Loucy (cell line): ENCODE measurements around the gene ARCN1.

Experiments used
- H2AFZ ChIP-seq: fragments of 200-600 bp; sonication (generic); 2 replicates; pipeline ENCODE4 v1.6.0; 2016; ENCODE audit warnings: antibody characterized with exemption, mild to moderate bottlenecking, low read length, moderate library complexity
- H3F3A ChIP-seq: fragments of 200-600 bp; 2 replicates; pipeline ENCODE4 v1.6.0; 2016; ENCODE audit warnings: antibody characterized with exemption, low read depth, mild to moderate bottlenecking
- H3K27me3 ChIP-seq: fragments of 200-600 bp; sonication (generic); 2 replicates; pipeline ENCODE4 v1.6.1; 2014; ENCODE audit warnings: low read length, mild to moderate bottlenecking; ENCODE audit not compliant: insufficient read depth, poor library complexity, severe bottlenecking
- H3K36me3 ChIP-seq: fragments of 200-600 bp; sonication (generic); 2 replicates; pipeline ENCODE4 v1.6.1; 2016; ENCODE audit warnings: low read length; ENCODE audit not compliant: insufficient read depth
- H3K4me1 ChIP-seq: fragments of 200-600 bp; sonication (generic); 2 replicates; pipeline ENCODE4 v1.5.1; 2014; ENCODE audit warnings: low read length, mild to moderate bottlenecking; ENCODE audit not compliant: insufficient read depth, poor library complexity, severe bottlenecking
- H3K4me2 ChIP-seq: fragments of 200-600 bp; sonication (generic); 2 replicates; pipeline ENCODE4 v1.6.0; 2014; ENCODE audit warnings: antibody characterized with exemption, low read length, low read depth, mild to moderate bottlenecking; ENCODE audit not compliant: poor library complexity, severe bottlenecking
- H3K4me3 ChIP-seq: fragments of 200-600 bp; sonication (generic); 2 replicates; pipeline ENCODE4 v1.5.1; 2014; ENCODE audit warnings: low read length, mild to moderate bottlenecking, mixed read lengths; ENCODE audit not compliant: poor library complexity, severe bottlenecking
- H3K79me2 ChIP-seq: fragments of 200-600 bp; sonication (generic); 2 replicates; pipeline ENCODE4 v1.6.1; 2014; ENCODE audit warnings: low read length; ENCODE audit not compliant: insufficient read depth
- H3K9ac ChIP-seq: fragments of 200-600 bp; sonication (generic); 2 replicates; pipeline ENCODE4 v1.6.0; 2014; ENCODE audit warnings: mild to moderate bottlenecking, low read depth, low read length, moderate library complexity; ENCODE audit not compliant: poor library complexity, severe bottlenecking
- H3K9me2 ChIP-seq: fragments of 200-600 bp; sonication (generic); replicated peaks from 2 replicates; pipeline ENCODE4 v1.6.1; 2016; ENCODE audit warnings: low read depth, low read length, mixed read lengths
- H3K9me3 ChIP-seq: fragments of 200-600 bp; sonication (generic); 2 replicates; pipeline ENCODE4 v1.6.1; 2014; ENCODE audit warnings: mild to moderate bottlenecking, antibody characterized with exemption, low read length, low read depth; ENCODE audit not compliant: insufficient read depth
- H4K20me1 ChIP-seq: fragments of 200-600 bp; sonication (generic); 2 replicates; pipeline ENCODE4 v1.6.0; 2014; ENCODE audit warnings: antibody characterized with exemption, low read length, mild to moderate bottlenecking; ENCODE audit not compliant: insufficient read depth, poor library complexity, severe bottlenecking
- CTCF ChIP-seq: fragments of 200-600 bp; sonication (generic); conservative IDR thresholded peaks from 2 replicates; pipeline ENCODE4 v1.5.1; 2014; ENCODE audit warnings: mild to moderate bottlenecking, antibody characterized with exemption, low read length
- EZH2phosphoT487 ChIP-seq: fragments of 200-600 bp; IDR thresholded peaks from 2 replicates; pipeline ENCODE4 v1.6.1; 2018; ENCODE audit warnings: antibody characterized with exemption, mild to moderate bottlenecking, moderate library complexity, borderline replicate concordance

Gene ARCN1

GRCh38 chr11:118625976-118626375, 53.8 kb downstream of the ARCN1 start:
- no peak overlapping the region for H3K4me2 ChIP-seq
- H3K79me2 ChIP-seq = no peaks in the 10 kb centered on the region
- H3K27me3 ChIP-seq = no peaks in the 10 kb centered on the region
- H3K4me1 ChIP-seq = peaks cover 28% of the 10 kb centered on the region
- no peaks in the 10 kb centered on the region for H3K36me3 ChIP-seq
- H3K9me3 ChIP-seq = no peaks in the 10 kb centered on the region
- TF ChIP-seq CTCF (no peak), EZH2phosphoT487 (no peak)
- no peak overlapping the region for H3K4me3 ChIP-seq
- no peaks in the 10 kb centered on the region for H4K20me1 ChIP-seq
- H3F3A ChIP-seq = no peaks in the 10 kb centered on the region
- no peaks in the 10 kb centered on the region for H3K9me2 ChIP-seq
- no peak overlapping the region for H2AFZ ChIP-seq
- no peak overlapping the region for H3K9ac ChIP-seq

- H3K79me2 ChIP-seq = no peaks in the 10 kb centered on the region
- H3K36me3 ChIP-seq = no peaks in the 10 kb centered on the region
- no peak overlapping the region for H3K9ac ChIP-seq
- no peaks in the 10 kb centered on the region for H3K9me2 ChIP-seq
- no peak overlapping the region for H2AFZ ChIP-seq
- H3K4me3 ChIP-seq = no peak overlapping the region
- H3F3A ChIP-seq = no peaks in the 10 kb centered on the region
- TF ChIP-seq EZH2phosphoT487 = no peak
- no peaks in the 10 kb centered on the region for H3K27me3 ChIP-seq
- no peaks in the 10 kb centered on the region for H3K9me3 ChIP-seq
- H3K4me2 ChIP-seq = no peak overlapping the region
- H3K4me1 ChIP-seq = peaks cover 18% of the 10 kb centered on the region
- H4K20me1 ChIP-seq = no peaks in the 10 kb centered on the region
Measured at GRCh38 chr11:118627566-118627965, 55.4 kb downstream of the ARCN1 start.

- TF ChIP-seq CTCF (no peak), EZH2phosphoT487 (no peak)
- H3K4me2 ChIP-seq = no peak overlapping the region
- no peak overlapping the region for H3K9ac ChIP-seq
- H3K9me3 ChIP-seq = no peaks in the 10 kb centered on the region
- no peaks in the 10 kb centered on the region for H3K27me3 ChIP-seq
- H3K4me3 ChIP-seq = no peak overlapping the region
- peaks cover 13% of the 10 kb centered on the region for H3K4me1 ChIP-seq
- H4K20me1 ChIP-seq = no peaks in the 10 kb centered on the region
- H2AFZ ChIP-seq = no peak overlapping the region
- no peaks in the 10 kb centered on the region for H3F3A ChIP-seq
- H3K79me2 ChIP-seq = no peaks in the 10 kb centered on the region
- no peaks in the 10 kb centered on the region for H3K36me3 ChIP-seq
- H3K9me2 ChIP-seq = no peaks in the 10 kb centered on the region
Measured at GRCh38 chr11:118628031-118628430, 55.8 kb downstream of the ARCN1 start.

GRCh38 chr11:118628432-118628831, 56.2 kb downstream of the ARCN1 start:
- no peaks in the 10 kb centered on the region for H4K20me1 ChIP-seq
- H3K79me2 ChIP-seq = no peaks in the 10 kb centered on the region
- H3K4me2 ChIP-seq = no peak overlapping the region
- no peaks in the 10 kb centered on the region for H3K9me2 ChIP-seq
- no peak for TF ChIP-seq EZH2phosphoT487
- H3K9ac ChIP-seq = no peak overlapping the region
- H2AFZ ChIP-seq = no peak overlapping the region
- no peaks in the 10 kb centered on the region for H3K27me3 ChIP-seq
- no peaks in the 10 kb centered on the region for H3F3A ChIP-seq
- no peak overlapping the region for H3K4me3 ChIP-seq
- peaks cover 10% of the 10 kb centered on the region for H3K4me1 ChIP-seq
- no peaks in the 10 kb centered on the region for H3K36me3 ChIP-seq
- H3K9me3 ChIP-seq = no peaks in the 10 kb centered on the region
